Right hindlimb (tissue), 1 donor: ENCODE results near the gene TRIM10.

Experiments
- DNase-seq: peaks from one replicate; pipeline ENCODE4 v3.0.0-alpha.2; 2018

Gene TRIM10, protein sequence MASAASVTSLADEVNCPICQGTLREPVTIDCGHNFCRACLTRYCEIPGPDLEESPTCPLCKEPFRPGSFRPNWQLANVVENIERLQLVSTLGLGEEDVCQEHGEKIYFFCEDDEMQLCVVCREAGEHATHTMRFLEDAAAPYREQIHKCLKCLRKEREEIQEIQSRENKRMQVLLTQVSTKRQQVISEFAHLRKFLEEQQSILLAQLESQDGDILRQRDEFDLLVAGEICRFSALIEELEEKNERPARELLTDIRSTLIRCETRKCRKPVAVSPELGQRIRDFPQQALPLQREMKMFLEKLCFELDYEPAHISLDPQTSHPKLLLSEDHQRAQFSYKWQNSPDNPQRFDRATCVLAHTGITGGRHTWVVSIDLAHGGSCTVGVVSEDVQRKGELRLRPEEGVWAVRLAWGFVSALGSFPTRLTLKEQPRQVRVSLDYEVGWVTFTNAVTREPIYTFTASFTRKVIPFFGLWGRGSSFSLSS

DNA sequence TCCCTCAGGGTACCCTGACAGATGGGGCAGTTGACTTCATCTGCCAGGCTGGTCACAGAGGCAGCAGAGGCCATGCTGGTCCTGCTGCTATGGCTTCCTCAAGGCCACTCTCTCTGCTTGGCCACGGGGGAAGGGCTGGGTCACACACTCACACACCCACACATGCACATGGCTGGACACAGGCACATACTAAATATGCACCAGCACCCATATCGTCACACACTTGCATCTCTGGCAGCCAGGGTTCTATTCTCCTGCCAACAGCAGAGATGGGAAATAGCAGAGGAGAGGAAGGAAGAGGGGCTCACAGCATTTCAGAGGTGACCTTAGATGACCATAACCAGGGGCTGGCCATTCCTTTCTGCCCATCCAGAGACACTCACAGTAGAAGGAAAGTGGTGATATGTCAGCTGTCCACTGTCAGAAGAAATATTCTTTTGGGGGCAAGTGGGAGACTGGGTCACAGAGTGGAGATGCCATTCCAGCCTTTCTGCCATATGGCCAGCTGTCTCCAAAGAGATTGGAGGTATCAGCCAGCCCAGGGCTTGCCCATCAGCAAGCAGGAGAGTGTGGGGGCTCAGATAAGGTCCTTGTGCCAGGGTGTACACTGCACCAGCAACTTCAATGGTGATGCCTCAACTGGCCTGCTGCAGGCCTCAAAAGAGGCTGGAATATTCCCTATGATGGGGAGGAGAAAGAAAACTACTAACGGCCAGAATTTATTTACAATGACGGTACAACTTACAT lies at the start of gene TRIM10:
TRIM10 (minus strand) TSS at position 427 of the 747 bp plus-strand sequence; CDS start at position 74, 353 bp downstream.
- DNase-seq, result no peak

DNA sequence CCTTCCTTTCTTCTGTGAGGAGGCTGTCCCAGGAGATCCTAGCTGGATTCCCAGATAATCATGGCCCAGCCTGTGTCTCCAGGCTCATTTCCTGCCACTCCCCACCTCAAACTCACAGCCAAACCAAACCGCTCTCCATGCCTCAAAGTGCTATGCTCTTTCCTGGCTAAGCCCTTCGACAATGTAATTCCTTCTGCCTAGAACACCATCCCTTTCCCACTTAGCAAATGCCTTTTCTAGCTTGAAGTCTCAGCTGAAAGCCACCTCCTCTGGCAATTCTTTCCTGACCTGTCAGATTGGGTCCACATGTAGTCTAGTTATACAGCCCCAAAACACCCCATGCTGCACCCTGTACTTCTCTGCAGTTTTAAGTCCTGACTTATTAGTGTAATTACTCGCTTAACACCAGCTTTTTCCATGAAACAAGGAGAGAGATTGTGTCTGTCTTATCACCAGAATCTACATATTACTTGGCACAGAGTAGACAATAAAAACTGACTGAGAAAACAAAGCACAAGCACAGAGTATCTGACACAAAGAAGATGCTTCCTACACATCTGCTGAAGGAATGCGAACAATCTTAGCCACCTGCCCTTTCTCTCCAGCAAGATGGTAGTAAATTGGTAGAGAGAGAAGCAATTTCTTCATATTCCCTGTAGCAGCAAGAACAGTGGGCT lies 46.7 kb upstream of the TRIM10 start:
- DNase-seq, result peak; percentile 36

DNA sequence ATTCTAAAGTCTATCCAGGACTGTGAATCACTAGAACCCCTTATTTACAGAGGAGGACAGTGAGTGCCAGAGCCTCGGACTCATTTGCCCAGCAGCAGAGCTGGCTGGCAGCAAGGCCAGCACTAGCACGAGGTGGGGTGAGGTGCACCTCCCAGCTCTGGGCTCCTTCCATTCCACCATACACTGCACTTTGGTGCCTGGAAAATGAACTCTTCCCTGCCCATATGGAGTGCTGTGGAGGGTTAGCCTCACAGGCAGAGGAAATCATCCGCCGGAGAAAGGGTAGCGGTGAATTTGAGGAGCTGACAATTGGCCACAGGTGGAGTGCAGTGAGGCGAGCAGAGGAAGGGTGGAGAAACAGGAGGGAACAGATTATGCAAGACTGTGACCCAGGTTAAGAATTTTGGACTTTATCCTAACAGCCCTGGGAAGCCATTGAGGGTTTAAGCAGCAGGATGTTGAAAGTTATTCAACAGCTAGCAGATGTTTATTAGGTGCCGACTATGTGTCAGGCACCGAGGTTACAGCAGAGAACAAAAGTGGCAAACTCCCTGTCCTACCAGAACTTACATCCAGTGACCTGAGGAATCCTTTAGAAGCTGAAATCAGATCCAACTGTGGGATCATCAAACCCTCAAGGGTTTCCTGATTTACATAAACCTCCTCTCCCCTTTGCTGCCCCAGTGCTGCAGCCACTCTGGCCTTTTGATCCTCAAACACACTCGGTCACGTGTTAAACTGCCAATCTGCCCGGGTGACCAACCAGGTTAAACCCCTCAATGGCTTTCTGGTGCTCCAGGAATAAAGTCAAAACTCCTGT lies 46.0 kb upstream of the TRIM10 start:
- DNase-seq, result no peak

DNA sequence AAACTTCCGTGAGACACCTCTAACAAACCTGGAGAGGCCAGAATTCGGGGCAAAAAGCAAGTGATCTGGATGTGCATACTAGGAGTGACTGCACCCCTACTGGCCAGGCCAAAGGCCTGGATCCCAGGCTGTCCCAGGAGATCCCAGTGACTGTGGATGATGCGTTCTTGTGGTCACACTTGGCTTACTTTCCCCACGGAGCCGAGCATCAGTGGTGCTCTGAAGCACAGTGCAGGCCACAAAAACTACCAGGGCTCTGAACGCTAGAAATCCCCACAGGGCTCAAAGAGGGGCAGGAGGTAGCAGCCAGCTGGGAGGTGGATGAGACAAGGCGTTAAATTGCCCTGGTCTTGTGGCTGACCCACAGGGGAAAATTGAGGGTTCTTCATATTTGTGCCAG lies 45.1 kb upstream of the TRIM10 start:
- no peak for DNase-seq

DNA sequence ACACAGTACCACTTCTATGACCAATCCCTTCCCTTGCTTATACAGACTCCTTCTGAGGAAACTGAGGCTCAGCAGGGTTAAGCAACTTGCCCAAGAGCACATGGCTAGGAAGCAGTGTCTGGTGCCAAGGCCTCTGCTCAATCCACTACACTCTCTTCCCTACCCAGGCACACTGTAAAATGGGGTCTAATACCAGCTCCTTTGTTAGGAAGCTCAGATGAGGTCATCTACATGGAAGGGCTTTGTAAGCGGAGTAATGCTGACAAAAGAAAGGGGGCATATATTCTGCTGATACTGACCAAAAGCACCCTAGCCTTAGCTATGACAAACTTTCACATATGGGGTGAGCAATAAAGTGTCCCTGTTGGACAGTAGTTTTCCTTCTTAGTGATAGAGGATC lies 43.1 kb upstream of the TRIM10 start:
- DNase-seq, result no peak

DNA sequence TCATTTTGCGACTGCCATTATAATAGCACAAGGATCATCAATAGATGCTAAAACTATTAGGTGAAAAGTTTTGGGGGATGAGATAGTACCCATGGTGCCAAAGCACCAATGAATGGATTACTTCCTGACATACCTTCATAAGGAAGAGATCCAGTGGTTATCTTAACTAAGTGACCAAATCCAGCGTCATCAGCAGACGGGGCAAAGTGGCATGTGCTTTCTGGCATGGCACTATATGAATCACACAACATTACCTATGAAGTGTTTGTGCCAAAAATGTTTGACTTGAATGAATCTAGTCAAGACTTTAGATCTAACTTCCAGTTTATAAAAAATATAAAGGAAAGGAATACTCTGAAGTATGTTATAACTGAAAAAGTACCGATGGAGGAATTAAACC lies 41.4 kb upstream of the TRIM10 start:
- DNase-seq, result no peak

DNA sequence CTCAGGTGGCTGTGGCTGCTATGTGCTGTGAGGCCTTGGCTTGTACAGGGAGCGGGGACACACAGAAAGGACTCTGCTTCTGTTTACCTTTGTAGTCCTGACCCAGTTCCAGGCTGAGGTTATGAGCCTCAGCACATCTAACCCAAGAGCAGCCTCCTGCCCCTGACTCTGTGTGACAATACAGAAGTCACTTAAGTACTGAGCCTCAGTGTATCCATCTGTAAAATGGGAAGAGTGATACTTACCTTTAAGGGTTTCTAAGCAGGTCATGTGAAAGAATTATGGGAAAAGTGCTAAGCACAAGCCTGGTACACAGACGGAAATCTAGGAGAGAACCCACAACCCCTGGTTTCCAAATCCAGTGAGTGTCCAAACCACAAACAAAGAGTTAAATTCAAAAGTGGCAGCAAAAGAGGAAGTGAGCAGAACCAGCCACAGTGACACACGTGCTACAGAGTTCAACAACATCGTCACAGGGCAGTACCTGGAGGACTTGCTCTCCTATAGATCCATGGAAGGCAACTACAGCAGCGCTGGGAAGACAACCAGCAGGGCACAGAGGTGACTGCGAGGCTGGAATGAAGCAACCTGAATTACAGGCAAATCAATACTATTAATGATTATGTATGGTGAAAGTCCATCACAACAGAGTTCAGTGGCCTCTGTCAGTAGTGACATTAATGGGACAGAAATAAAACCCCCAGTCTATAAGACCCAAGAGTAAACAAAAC lies 39.7 kb upstream of the TRIM10 start:
- DNase-seq, result no peak

DNA sequence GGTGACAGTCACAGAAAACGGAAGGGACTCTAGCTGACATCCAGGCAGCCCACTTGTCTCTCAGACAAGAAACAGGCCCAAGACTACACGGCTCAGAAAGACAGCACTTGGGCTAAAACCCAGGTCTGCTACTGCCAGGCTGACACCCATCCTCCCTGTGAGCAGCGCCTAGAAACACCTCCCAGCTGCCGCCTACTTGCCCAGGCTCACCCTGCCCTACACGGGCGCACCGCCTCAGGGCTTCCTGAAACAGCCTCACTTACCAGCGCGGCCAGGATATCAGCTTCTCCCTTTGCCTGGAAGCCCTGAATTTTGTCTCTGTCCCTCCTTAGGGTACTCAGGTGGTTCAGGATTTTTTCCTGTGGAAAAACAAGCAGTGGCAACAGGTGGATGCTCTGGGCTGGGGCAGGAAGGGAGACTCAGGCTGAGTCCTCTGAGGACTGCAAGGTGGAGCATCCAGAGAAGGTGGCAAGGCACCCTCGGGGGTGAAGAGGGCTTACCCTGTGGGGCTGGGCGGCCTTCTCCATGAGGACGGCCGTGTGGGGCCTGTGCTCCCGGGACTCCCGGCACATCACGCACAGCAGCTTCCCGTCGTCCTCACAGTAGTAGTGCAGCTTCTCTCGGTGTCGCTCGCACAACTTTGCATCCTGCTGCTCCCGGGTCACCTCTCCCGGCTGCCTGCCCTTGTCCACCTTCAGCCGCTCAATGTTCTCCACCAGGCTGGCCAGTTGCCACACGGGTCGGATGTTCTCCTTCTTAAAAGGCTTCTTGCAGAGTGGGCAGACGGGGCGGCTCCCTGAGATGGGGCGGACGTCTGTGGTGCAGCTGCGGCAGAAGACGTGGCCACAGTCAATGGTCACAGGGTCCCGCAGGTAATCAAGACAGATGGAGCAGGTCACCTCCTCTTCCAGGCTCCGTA lies 37.4 kb upstream of the TRIM10 start:
- no peak for DNase-seq

DNA sequence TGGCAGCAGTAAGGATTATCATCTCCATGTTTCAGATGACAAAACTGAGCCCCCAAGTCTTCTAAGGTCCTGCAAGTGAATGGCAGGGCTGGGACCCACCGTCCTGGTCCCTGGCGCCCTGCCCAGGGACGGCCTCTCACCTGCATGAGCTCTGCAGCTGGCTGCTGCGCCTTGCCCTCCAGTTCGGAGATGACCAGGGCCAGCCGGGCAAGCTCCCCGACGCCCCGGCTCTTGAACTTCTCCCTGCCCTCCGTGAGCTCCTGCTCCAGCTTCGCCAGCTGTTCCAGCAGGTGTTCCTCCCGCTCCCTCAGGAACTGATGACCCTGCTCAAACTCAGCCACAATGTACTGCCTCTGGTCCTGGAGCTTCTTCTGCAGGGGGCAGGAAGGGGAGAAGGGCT lies 35.4 kb upstream of the TRIM10 start:
- no peak for DNase-seq

DNA sequence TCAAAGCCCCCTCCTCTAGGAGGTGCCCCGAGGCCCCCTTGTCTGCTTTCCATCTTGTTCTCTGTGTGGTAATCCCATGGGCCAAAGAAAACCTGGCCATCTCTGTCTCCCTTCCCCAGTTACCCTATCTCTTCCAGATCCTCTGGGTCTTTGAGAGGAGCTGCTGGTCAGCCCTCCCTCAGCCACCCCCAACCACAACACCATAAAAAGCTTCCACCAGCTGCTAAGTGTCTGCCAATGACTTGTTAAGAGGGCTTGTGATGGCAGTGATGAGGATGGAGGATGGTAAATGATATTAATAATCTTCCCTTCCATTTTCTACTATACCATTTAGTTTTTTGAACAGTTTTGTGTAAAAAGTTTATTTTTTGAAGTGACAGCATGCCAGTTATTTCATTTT lies 34.9 kb upstream of the TRIM10 start:
- DNase-seq, result no peak

DNA sequence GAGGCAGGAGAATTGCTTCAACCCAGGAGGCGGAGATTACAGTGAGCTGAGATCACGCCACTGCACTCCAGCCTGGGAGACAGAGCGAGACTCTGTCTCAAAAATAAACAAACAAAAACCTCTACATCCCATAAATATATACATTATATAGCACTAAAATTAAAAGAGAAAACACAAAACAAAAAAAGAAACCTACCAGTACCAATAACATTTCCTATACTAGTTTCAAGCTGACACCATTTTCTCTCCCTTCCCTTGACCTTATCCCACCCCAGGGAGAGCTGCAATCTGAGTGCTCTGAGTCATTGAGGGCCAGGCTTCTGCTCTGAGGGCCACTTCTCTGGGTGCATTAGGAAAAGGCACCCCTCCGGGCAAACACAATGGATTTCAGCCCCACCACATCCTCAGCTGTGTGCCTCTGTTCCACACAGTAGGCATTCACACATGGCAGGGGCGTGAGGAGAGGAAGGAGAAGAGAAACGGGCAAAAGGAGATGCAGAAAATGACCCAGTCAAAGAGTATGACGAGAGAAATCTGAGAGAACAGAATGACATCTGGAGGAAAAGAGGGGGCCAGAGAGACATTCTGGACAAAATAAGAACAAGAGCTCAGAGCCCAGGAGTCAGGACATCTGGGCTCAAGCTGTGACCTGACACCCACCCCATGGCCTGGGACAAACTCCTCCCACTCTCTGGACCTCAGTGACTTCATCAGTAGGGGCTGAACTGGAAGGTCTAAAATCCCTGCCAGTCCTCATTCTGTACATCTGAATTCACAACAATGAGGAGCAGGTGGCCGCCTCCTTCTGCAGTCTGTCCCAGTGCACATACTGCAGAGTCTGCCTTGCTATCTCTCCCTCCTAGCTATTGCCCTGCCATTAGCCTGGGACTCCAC lies 34.0 kb upstream of the TRIM10 start:
- DNase-seq, result no peak

DNA sequence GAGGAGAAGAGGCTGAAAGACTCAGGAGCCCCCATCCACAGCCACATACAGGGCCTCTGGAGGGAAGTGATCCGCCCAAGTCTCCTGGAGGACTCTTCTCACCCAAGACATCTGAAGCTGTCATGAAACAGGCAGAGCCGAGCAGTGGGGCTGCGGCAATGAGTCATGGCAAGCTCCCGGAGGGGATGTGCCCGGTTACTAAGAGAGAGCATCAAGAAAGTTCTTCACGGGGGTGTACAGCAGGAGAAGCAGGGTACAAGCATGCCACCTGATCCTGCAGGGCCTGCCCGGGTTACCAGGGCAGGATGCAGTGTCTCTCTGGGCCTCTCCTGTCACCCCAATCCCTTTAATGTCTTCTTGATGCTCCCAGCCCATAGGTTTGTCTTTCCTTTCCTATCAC lies 31.1 kb upstream of the TRIM10 start:
- no peak for DNase-seq

DNA sequence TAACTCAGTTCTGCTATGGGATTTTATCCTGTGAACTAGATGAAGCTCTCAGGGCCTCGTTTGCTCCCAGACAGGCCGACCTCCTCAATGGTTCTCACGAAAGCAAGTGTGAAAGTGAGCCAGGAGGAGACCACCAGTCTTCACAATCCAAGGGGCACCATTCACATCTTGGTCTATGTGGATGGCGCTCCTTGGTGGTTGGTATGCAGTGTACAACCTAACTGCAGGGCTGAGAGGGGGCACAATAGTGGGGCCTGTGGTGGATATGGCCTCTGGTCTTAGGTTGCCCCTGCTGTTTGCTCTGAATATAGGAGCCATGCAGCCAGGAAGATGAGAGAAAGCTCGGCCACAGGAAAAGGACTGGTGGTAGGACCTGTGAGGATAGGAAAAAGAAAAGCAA lies 27.5 kb upstream of the TRIM10 start:
- DNase-seq, result no peak

DNA sequence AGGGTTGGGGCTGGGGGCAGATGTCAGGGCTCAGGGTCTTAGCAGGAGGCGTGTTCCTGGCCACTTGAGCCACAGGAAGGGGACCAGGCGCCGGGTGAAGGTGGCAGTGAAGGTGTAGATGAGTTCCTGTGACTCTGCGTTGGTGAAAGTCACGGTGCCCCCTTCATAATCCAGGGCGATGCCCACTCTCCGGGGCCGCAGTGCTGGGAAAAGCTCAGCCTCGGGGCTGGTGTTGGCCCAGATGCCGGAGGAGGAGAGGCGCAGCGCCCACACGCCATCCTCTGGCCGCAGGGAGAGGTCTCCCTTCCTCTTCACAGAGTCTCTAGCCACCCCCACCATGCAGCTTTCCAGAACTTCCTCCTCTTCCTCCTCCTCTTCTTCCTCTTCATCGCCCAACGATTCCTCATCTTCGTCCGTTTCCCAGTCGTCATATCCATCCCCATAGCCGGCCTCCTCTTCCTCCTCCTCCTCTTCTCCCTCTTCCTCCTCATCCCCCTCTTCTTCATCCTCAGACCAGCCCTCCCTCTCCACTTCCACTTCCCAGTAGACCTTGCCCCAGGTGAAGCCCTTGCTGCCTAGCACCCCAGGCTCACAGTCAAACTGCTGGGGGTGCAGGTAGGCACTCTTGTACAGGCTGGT lies 25.0 kb upstream of the TRIM10 start:
- no peak for DNase-seq

DNA sequence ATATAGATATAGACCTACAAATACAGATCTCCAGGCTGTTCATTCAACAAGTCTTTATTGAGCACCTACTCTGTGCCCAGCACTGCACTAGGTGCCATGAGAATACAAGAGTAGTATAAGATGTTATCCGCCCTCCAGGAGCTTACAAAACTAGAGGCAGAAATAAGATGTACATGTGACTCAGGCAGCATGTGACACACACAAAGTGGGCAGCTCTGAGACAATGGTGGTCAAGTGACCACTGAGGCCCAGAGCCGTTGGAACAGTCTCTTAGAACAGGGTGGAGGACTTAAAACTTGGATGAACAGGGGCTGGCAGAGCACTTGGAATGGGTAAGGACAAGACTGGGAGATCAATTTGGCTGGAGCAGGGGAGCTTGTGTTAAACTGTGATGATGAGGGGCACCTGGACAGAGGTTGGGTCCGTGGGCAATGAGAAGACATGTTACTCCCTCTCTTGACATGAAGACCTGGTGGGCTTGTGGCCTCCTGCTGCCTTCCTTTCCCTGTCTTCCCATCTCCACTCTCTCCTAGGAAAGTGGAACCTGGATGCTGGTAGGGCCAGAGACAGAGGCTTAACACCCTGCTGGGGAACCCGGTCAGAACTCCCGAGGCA lies 23.5 kb upstream of the TRIM10 start:
- no peak for DNase-seq

DNA sequence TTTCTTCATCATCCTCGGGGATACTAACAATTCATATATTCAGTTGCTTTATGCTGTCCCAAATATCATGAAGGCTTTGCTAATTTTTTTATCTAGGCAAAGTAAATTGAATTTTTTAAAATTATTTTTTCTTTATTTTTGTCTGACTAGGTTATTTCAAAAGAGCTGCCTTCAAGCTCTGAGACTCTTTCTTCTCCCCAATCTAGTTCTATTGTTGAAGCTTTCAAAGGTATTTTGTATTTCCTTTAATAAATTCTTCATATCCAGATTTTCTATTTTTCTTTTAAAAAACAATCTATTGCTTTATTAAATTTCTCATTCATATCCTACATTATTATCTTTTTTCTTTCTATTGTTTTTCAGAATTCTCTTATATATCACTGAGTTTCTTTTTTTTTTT lies 19.1 kb upstream of the TRIM10 start:
- no peak for DNase-seq

DNA sequence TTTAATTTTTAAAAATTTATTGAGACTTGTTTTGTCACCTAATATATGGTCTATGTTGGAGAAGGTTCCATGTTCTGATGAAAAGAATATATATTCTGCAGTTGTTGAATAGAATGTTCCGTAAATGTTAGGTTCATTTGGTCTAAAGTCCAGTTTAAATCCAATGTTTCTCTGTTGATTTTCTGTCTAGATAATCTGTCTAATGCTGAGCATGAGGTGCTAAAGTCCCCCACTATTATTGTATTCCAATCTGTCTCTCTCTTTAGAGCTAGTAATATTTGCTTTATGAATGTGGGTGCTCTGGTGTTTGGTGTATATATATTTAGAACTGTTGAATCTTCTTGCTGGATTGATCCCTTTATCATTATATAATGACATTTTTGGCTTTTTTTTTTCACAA lies 17.8 kb upstream of the TRIM10 start:
- DNase-seq, result no peak

DNA sequence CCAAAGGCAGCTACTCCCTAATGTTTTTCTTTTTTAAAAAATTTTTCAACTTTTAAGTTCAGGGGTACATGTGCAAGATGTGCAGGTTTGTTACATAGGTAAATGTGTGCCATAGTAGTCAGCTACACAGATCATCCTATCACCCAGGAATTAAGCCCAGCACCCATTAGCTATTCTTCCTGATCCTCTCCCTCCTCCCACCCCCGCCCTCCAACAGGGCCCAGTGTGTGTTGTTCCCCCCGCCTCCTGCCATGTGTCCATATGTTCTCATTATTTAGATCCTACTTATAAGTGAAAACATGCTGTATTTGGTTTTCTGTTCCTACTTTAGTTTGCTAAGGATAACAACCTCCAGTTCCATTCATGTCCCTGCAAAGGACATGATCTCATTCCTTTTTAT lies 14.8 kb upstream of the TRIM10 start:
- DNase-seq, result no peak

DNA sequence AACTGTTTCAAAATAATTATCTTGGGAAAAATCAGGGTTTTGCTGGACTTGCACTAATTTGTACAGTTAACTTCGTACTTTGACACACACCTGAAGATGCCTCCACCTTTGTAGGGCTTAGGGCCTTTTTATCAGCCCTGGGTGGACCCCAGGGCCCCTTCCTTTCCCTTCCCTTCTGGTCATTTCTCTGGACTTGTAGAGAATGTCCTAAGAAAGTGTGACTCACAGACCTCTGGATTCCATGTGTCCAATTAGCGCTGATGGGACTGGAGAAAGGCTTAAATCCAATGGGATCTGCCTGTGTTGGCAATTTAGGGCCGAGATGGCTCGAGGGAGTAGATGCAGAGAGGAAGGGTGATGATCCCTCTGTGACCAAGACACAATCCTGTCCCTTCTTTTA lies 11.7 kb upstream of the TRIM10 start:
- DNase-seq, result no peak
